AG04450 (cell line): ENCODE results near the gene UBE2K. TPM values are rescaled to one million over a fixed set of nuclear protein-coding genes. Genes with fewer than 3 reads are reported as not detected.

Experiments used
- CTCF ChIA-PET: fragments of 300-600, 350-600 bp; formaldehyde crosslinking; extraction: SDS; loops from one replicate; lab custom pipeline; 2022; ENCODE audit warnings: antibody characterized with exemption, inconsistent platforms; lab: Charles Lee
- POLR2A ChIA-PET: fragments of 350-600 bp; formaldehyde crosslinking; extraction: SDS; loops from one replicate; lab custom pipeline; 2021; ENCODE audit warnings: antibody characterized with exemption, inconsistent platforms; lab: Yijun Ruan, JAX
- DNase-seq: peaks from one replicate; pipeline ENCODE4 v3.0.0-alpha.2; 2011; ENCODE audit warnings: low read depth, low spot score
- H3K27ac ChIP-seq: one replicate; pipeline ENCODE4 v1.5.1; 2012; ENCODE audit warnings: low read depth, low read length, control low read depth
- H3K27me3 ChIP-seq: one replicate; pipeline ENCODE4 v1.6.0; 2012; ENCODE audit warnings: low read length; ENCODE audit not compliant: control insufficient read depth, insufficient read depth
- H3K4me3 ChIP-seq: 2 replicates; pipeline ENCODE4 v1.5.1; 2011; ENCODE audit warnings: mild to moderate bottlenecking, low read depth, low read length, control low read depth
- H3K9me3 ChIP-seq: 2 replicates; pipeline ENCODE4 v1.5.1; 2012; ENCODE audit warnings: low read length; ENCODE audit not compliant: control insufficient read depth, insufficient read depth
- CTCF ChIP-seq: IDR thresholded peaks from 2 replicates; pipeline ENCODE4 v1.5.1; 2011; ENCODE audit warnings: low read depth, low read length, control low read depth, inconsistent platforms
- polyA plus RNA-seq: library from polyadenylated mRNA; depleted of rRNA; stranded (reverse); fragments of >200 nt; gene quantifications from 2 replicates; pipeline ENCODE4 v1.2.3, GENCODE V29; 2011; rRNA removed
- small RNA-seq: library from RNA; depleted of rRNA; stranded (forward); fragments of <200 nt; gene quantifications from one replicate; pipeline ENCODE3, GENCODE V24; 2012; ENCODE audit warnings: low read depth; ENCODE audit not compliant: insufficient read length

The UBE2K gene
- polyA plus RNA-seq, 1 experiment, result 101 TPM

DNA sequence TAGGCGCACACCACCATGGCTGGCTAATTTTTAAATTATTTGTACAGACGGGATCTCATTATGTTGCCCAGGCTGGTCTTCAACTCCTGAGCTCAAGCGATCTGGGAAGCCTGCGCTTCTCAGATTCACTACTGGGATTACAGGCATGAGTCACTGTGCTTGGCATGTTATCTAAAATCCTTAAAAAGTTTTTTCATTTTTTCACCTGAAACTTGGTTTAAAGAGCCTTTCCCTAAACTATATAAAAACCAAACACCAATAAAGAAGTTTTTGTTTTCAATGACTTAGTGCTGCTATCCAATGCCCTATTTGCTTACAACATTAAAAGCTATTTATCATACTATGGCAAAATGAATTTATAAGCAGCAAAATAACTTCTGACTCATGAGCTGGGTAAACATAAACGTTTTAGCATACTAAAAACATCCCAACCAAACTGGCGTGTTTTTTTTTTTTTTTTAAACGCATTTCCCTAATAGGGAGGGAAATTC is 127.8 kb downstream of the UBE2K start:
- DNase-seq, result no peak
- POLR2A ChIA-PET, result interaction anchor here (0.5 kb wide), 1 partner anchor 18 kb away, joined by 4 read pairs; no protein-coding TSS in a partner anchor
- CTCF ChIA-PET, result interaction anchor here (0.7 kb wide), 1 partner anchor 301 kb away, joined by 5 read pairs; no protein-coding TSS in a partner anchor
- Histone ChIP-seq H3K9me3 (no peaks in the 10 kb centered on the region), H3K4me3 (no peak overlapping the region), H3K27me3 (no peaks in the 10 kb centered on the region), H3K27ac (no peak overlapping the region)
- TF ChIP-seq CTCF, result no peak

Small RNAs within 50 kb of the gene (small RNA-seq; reads per million reads assigned to genes)
- gene RF00019 (not detected), gene RN7SL558P (not detected)

Other genes with a start within 250 kb of the UBE2K start
- 2,183 and 3,111 TPM in 2 replicates for gene RPL9, start 239.2 kb upstream of the UBE2K start, polyA plus RNA-seq
- 8.6 and 13.1 TPM in 2 replicates for gene LIAS, start 239.1 kb upstream of the UBE2K start, polyA plus RNA-seq
- gene UGDH, start 170.7 kb upstream of the UBE2K start, polyA plus RNA-seq, result 87.8 and 117 TPM in 2 replicates
- gene SMIM14, start 59.3 kb upstream of the UBE2K start, polyA plus RNA-seq, result 48.0 and 53.7 TPM in 2 replicates